ENCODE results near the gene UBR4. TPM values are rescaled to one million over a fixed set of nuclear protein-coding genes. Genes with fewer than 3 reads are reported as not detected.
A peak's percentile ranks its signal among the peaks of the same experiment; 100 is the strongest.

Gene UBR4
- total RNA-seq, 2 experiments from 2014 or later, result 117 to 125 TPM

- CTCF ChIA-PET, result no interaction called here
- H3K27ac Mint-ChIP-seq, result no peak overlapping the region
- no peaks in the 10 kb centered on the region for H3K27me3 Mint-ChIP-seq (ENCODE audit: low read depth)
- DNase-seq (no peak), ATAC-seq (no peak)
- no peak overlapping the region for H3K4me3 Mint-ChIP-seq
- no peaks in the 10 kb centered on the region for H3K9me3 Mint-ChIP-seq (ENCODE audit: insufficient read depth)
- H3K4me1 Mint-ChIP-seq (ENCODE audit: low read depth), result peaks cover 48% of the 10 kb centered on the region
- POLR2A ChIA-PET, result no interaction called here
- H3K36me3 Mint-ChIP-seq (ENCODE audit: low read depth), result peaks cover 43% of the 10 kb centered on the region
Measured at GRCh38 chr1:19213580-19213979, 3.5 kb upstream of the UBR4 start.

GRCh38 chr1:19212167-19212566, 2.1 kb upstream of the UBR4 start:
- no peaks in the 10 kb centered on the region for H3K27me3 Mint-ChIP-seq (ENCODE audit: low read depth)
- H3K4me1 Mint-ChIP-seq (ENCODE audit: low read depth), result peaks cover 60% of the 10 kb centered on the region

GRCh38 chr1:19210772-19211549, 895 bp upstream of the UBR4 start:
- peaks cover 67% of the 10 kb centered on the region for H3K4me1 Mint-ChIP-seq (ENCODE audit: low read depth)
- H3K27ac Mint-ChIP-seq, result peak overlapping the region; percentile 91
- ATAC-seq, result no peak
- ChIA-PET CTCF (interaction anchor here (0.6 to 1.9 kb wide), 5 partner anchors 21 to 40 kb away, joined by 3 to 10 read pairs (median 4); no protein-coding TSS in a partner anchor), POLR2A (interaction anchor here (0.6 to 2.3 kb wide), 10 partner anchors 9 to 284 kb away, joined by 3 to 10 read pairs (median 3); partner anchors contain the start of genes EMC1 and MRTO4)
- no peaks in the 10 kb centered on the region for H3K27me3 Mint-ChIP-seq (ENCODE audit: low read depth)
- H3K4me3 Mint-ChIP-seq, result peak overlapping the region; percentile 96
- DNase-seq, result no peak
- no peaks in the 10 kb centered on the region for H3K9me3 Mint-ChIP-seq (ENCODE audit: insufficient read depth)
- peaks cover 35% of the 10 kb centered on the region for H3K36me3 Mint-ChIP-seq (ENCODE audit: low read depth)

More at GRCh38 chr1:19212167-19212566, 2.1 kb upstream of the UBR4 start:
- POLR2A ChIA-PET, result interaction anchor here (0.6 to 2.3 kb wide), 3 partner anchors 11 to 24 kb away, joined by 4 to 10 read pairs (median 5); no protein-coding TSS in a partner anchor
- CTCF ChIA-PET, result interaction anchor here (0.7 to 1.9 kb wide), 5 partner anchors 28 to 50 kb away, joined by 3 to 6 read pairs (median 3); no protein-coding TSS in a partner anchor
- Mint-ChIP-seq H3K9me3 (ENCODE audit: insufficient read depth) (no peaks in the 10 kb centered on the region), H3K36me3 (ENCODE audit: low read depth) (peaks cover 34% of the 10 kb centered on the region), H3K4me3 (peak overlapping the region; percentile 49), H3K27ac (peak overlapping the region; percentile 63)
- DNase-seq (no peak), ATAC-seq (no peak)

GRCh38 chr1:19209439-19209989, 552 bp downstream of the UBR4 start:
- Mint-ChIP-seq H3K27me3 (ENCODE audit: low read depth) (no peaks in the 10 kb centered on the region), H3K27ac (peak overlapping the region; percentile 97), H3K9me3 (ENCODE audit: insufficient read depth) (no peaks in the 10 kb centered on the region), H3K36me3 (ENCODE audit: low read depth) (peaks cover 34% of the 10 kb centered on the region), H3K4me3 (peak overlapping the region; percentile 96), H3K4me1 (ENCODE audit: low read depth) (peaks cover 74% of the 10 kb centered on the region)
- CTCF ChIA-PET, result interaction anchor here (1.8 to 2.1 kb wide), 2 partner anchors 30 to 32 kb away, joined by 11 read pairs; no protein-coding TSS in a partner anchor
- DNase-seq, result peak; percentile 61
- peak; percentile 31 for ATAC-seq
- POLR2A ChIA-PET, result interaction anchor here (1.0 to 1.7 kb wide), 4 partner anchors 12 to 388 kb away, joined by 3 to 9 read pairs (median 4); partner anchors contain the start of gene MRTO4

- no peaks in the 10 kb centered on the region for H3K27me3 Mint-ChIP-seq (ENCODE audit: low read depth)
- peaks cover 72% of the 10 kb centered on the region for H3K4me1 Mint-ChIP-seq (ENCODE audit: low read depth)
- no peaks in the 10 kb centered on the region for H3K9me3 Mint-ChIP-seq (ENCODE audit: insufficient read depth)
- peak overlapping the region; percentile 96 for H3K4me3 Mint-ChIP-seq
- ATAC-seq (no peak), DNase-seq (no peak)
- CTCF ChIA-PET, result interaction anchor here (0.8 to 2.1 kb wide), 4 partner anchors 11 to 32 kb away, joined by 3 to 11 read pairs (median 9); no protein-coding TSS in a partner anchor
- H3K36me3 Mint-ChIP-seq (ENCODE audit: low read depth), result peaks cover 30% of the 10 kb centered on the region
- peak overlapping the region; percentile 97 for H3K27ac Mint-ChIP-seq
- POLR2A ChIA-PET, result interaction anchor here (0.6 to 1.7 kb wide), 6 partner anchors 11 to 389 kb away, joined by 3 to 9 read pairs (median 3); partner anchors contain the start of genes EMC1 and MRTO4
Measured at GRCh38 chr1:19208710-19209438, 1.2 kb downstream of the UBR4 start.

- CTCF ChIA-PET, result interaction anchor here (1.0 to 1.2 kb wide), 2 partner anchors 10 to 32 kb away, joined by 3 read pairs; no protein-coding TSS in a partner anchor
- Mint-ChIP-seq H3K36me3 (ENCODE audit: low read depth) (peaks cover 25% of the 10 kb centered on the region), H3K9me3 (ENCODE audit: insufficient read depth) (no peaks in the 10 kb centered on the region), H3K27ac (no peak overlapping the region), H3K4me1 (ENCODE audit: low read depth) (peaks cover 66% of the 10 kb centered on the region), H3K4me3 (no peak overlapping the region), H3K27me3 (ENCODE audit: low read depth) (no peaks in the 10 kb centered on the region)
- ATAC-seq (no peak), DNase-seq (no peak)
- POLR2A ChIA-PET, result no interaction called here
Measured at GRCh38 chr1:19206947-19207346, 3.1 kb downstream of the UBR4 start.

GRCh38 chr1:19205845-19206244, 4.2 kb downstream of the UBR4 start:
- peaks cover 58% of the 10 kb centered on the region for H3K4me1 Mint-ChIP-seq (ENCODE audit: low read depth)
- H3K9me3 Mint-ChIP-seq (ENCODE audit: insufficient read depth), result no peaks in the 10 kb centered on the region
- DNase-seq, result no peak
- H3K36me3 Mint-ChIP-seq (ENCODE audit: low read depth), result peaks cover 22% of the 10 kb centered on the region
- POLR2A ChIA-PET, result no interaction called here
- no peak overlapping the region for H3K4me3 Mint-ChIP-seq
- CTCF ChIA-PET, result interaction anchor here (0.8 to 2.6 kb wide), 3 partner anchors 13 to 298 kb away, joined by 3 to 9 read pairs (median 6); no protein-coding TSS in a partner anchor
- no peak for ATAC-seq
- H3K27ac Mint-ChIP-seq, result no peak overlapping the region
- H3K27me3 Mint-ChIP-seq (ENCODE audit: low read depth), result no peaks in the 10 kb centered on the region

- ChIA-PET POLR2A (no interaction called here), CTCF (interaction anchor here (1.0 to 2.6 kb wide), 3 partner anchors 26 to 298 kb away, joined by 4 to 9 read pairs (median 6); no protein-coding TSS in a partner anchor)
- H3K4me3 Mint-ChIP-seq, result no peak overlapping the region
- H3K27ac Mint-ChIP-seq, result no peak overlapping the region
- no peaks in the 10 kb centered on the region for H3K27me3 Mint-ChIP-seq (ENCODE audit: low read depth)
- no peak for ATAC-seq
- H3K9me3 Mint-ChIP-seq (ENCODE audit: insufficient read depth), result no peaks in the 10 kb centered on the region
- peaks cover 56% of the 10 kb centered on the region for H3K4me1 Mint-ChIP-seq (ENCODE audit: low read depth)
- no peak for DNase-seq
- peaks cover 21% of the 10 kb centered on the region for H3K36me3 Mint-ChIP-seq (ENCODE audit: low read depth)
Measured at GRCh38 chr1:19205403-19205802, 4.7 kb downstream of the UBR4 start.

GRCh38 chr1:19204446-19205266, 5.4 kb downstream of the UBR4 start:
- peaks cover 22% of the 10 kb centered on the region for H3K36me3 Mint-ChIP-seq (ENCODE audit: low read depth)

GRCh38 chr1:19203440-19203839, 6.6 kb downstream of the UBR4 start:
- no peak for ATAC-seq

More at GRCh38 chr1:19204446-19205266, 5.4 kb downstream of the UBR4 start:
- ChIA-PET POLR2A (no interaction called here), CTCF (interaction anchor here (1.0 to 2.6 kb wide), 3 partner anchors 25 to 297 kb away, joined by 4 to 9 read pairs (median 6); no protein-coding TSS in a partner anchor)
- no peak for DNase-seq
- no peak for ATAC-seq
- Mint-ChIP-seq H3K4me1 (ENCODE audit: low read depth) (peaks cover 56% of the 10 kb centered on the region), H3K4me3 (no peak overlapping the region), H3K9me3 (ENCODE audit: insufficient read depth) (no peaks in the 10 kb centered on the region), H3K27ac (peak overlapping the region; percentile 7), H3K27me3 (ENCODE audit: low read depth) (no peaks in the 10 kb centered on the region)

More at GRCh38 chr1:19203440-19203839, 6.6 kb downstream of the UBR4 start:
- peaks cover 48% of the 10 kb centered on the region for H3K4me1 Mint-ChIP-seq (ENCODE audit: low read depth)
- CTCF ChIA-PET, result no interaction called here
- H3K4me3 Mint-ChIP-seq, result no peak overlapping the region
- peaks cover 32% of the 10 kb centered on the region for H3K36me3 Mint-ChIP-seq (ENCODE audit: low read depth)
- H3K27ac Mint-ChIP-seq, result no peak overlapping the region
- POLR2A ChIA-PET, result interaction anchor here (0.6 kb wide), 1 partner anchor 229 kb away, joined by 4 read pairs; no protein-coding TSS in a partner anchor
- DNase-seq, result no peak
- no peaks in the 10 kb centered on the region for H3K9me3 Mint-ChIP-seq (ENCODE audit: insufficient read depth)
- no peaks in the 10 kb centered on the region for H3K27me3 Mint-ChIP-seq (ENCODE audit: low read depth)

Data from activated CD8-positive, alpha-beta T cell treated with anti-CD3 and anti-CD28 coated beads, Interleukin-2, amount 10 ng/mL, durations not matched to agents 7 days and 5 days (primary cell).